ENCODE results near the gene CPNE8.

- TF ChIP-seq CTCF (IDR thresholded peaks at IDR 0.05) (no peak), POLR2AphosphoS5 (IDR thresholded peaks at IDR 0.05) (no peak), POLR2A (IDR thresholded peaks at IDR 0.05) (no peak)
These were observed 298.1 kb downstream of the CPNE8 start for GRCh38 chr12:38607295-38607694.

All from sigmoid colon (tissue), 4 donors.